HepG2 (cell line): ENCODE results near the gene SYNGAP1. TPM values are rescaled to one million over a fixed set of nuclear protein-coding genes. Genes with fewer than 3 reads are reported as not detected.

ENCODE experiments used
- FOXC1 ChIP-seq: sonication (generic); formaldehyde crosslinking; IDR thresholded peaks from 2 replicates; pipeline ENCODE4 v1.8.0; 2022; ENCODE audit warnings: mild to moderate bottlenecking, missing genetic modification reagents, borderline replicate concordance
- FOXP1 ChIP-seq, 2 experiments: fragments of 450-650 bp in 1 of 2; IDR thresholded peaks; 2 replicates each; pipeline ENCODE4 v1.6.1; 2017 to 2018; ENCODE audit warnings: antibody characterized with exemption in 1 of 2
- ISX ChIP-seq: sonication (generic); formaldehyde crosslinking; conservative IDR thresholded peaks from 2 replicates; pipeline ENCODE4 v1.5.0; 2020; ENCODE audit warnings: missing genetic modification reagents
- RFX3 ChIP-seq: IDR thresholded peaks from 2 replicates; pipeline ENCODE4 v1.6.1; 2016; ENCODE audit warnings: missing biosample characterization, missing genetic modification reagents
- RNF2 ChIP-seq: fragments of 450-650 bp; conservative IDR thresholded peaks from 2 replicates; pipeline ENCODE4 v1.6.1; 2016; ENCODE audit warnings: low read depth
- ZNF562 ChIP-seq: sonication (generic); formaldehyde crosslinking; IDR thresholded peaks from 2 replicates; pipeline ENCODE4 v1.8.0; 2022; ENCODE audit warnings: missing genetic modification reagents, borderline replicate concordance
- ZNF570 ChIP-seq: sonication (generic); formaldehyde crosslinking; IDR thresholded peaks from 2 replicates; pipeline ENCODE4 v1.4.0; 2020; ENCODE audit warnings: mild to moderate bottlenecking, missing genetic modification reagents, borderline replicate concordance
- polyA plus RNA-seq, 8 experiments: library from polyadenylated mRNA; depleted of rRNA in 3 of 8; stranded (reverse) in 7 of 8; unstranded in 1 of 8; fragments of >200 nt; fragmentation: Illumina TruSeq in 4 of 8; extraction: Trizol in 4 of 8; gene quantifications; 2 replicates each; pipeline versions ENCODE4 v1.2.1 to v1.2.3, GENCODE V29; 2011 to 2016; ENCODE audit warnings: low read depth in 4 of 8, missing spikeins in 1 of 8, mixed read lengths in 1 of 8; ENCODE audit not compliant: insufficient read depth in 1 of 8
- total RNA-seq, 5 experiments: library from RNA; depleted of rRNA; stranded (reverse); fragments of >200 nt; fragmentation: Illumina TruSeq; extraction: Trizol; gene quantifications; 2 replicates each; pipeline ENCODE4 v1.2.3, GENCODE V29; 2016; ENCODE audit warnings: low read depth in 1 of 5
- TF ChIP-seq, protein P1 (sequence below), 2 experiments: fragments of 450-650 bp in 1 of 2; sonication (generic) in 1 of 2; formaldehyde crosslinking in 1 of 2; IDR thresholded peaks; 2 replicates each; pipeline versions ENCODE4 v1.6.1 to v1.8.0; 2016 to 2022; ENCODE audit warnings: antibody characterized with exemption in 1 of 2, mild to moderate bottlenecking in 1 of 2, missing genetic modification reagents in 1 of 2
- TF ChIP-seq, protein P2 (sequence below): sonication (generic); formaldehyde crosslinking; IDR thresholded peaks from 2 replicates; pipeline ENCODE4 v1.4.0; 2020; ENCODE audit warnings: mild to moderate bottlenecking, missing genetic modification reagents
- TF ChIP-seq, protein P3 (sequence below): sonication (generic); formaldehyde crosslinking; IDR thresholded peaks from 2 replicates; pipeline ENCODE4 v1.8.0; 2022; ENCODE audit warnings: mild to moderate bottlenecking, missing genetic modification reagents; ENCODE audit not compliant: insufficient replicate concordance
- TF ChIP-seq, protein P4 (sequence below): sonication (generic); formaldehyde crosslinking; IDR thresholded peaks from 2 replicates; pipeline ENCODE4 v1.9.0; 2021; ENCODE audit warnings: missing genetic modification reagents, mild to moderate bottlenecking, borderline replicate concordance
- TF ChIP-seq, protein P5 (sequence below): sonication (generic); formaldehyde crosslinking; IDR thresholded peaks from 2 replicates; pipeline ENCODE4 v1.8.0; 2022; ENCODE audit warnings: mild to moderate bottlenecking, missing genetic modification reagents, moderate library complexity

The SYNGAP1 gene
- total and polyA plus RNA-seq, 2 of the 13 experiments (the other 11 are each of a cell fraction or from before 2014, with no cell fraction given) = 0.75 to 1.1 TPM

DNA sequence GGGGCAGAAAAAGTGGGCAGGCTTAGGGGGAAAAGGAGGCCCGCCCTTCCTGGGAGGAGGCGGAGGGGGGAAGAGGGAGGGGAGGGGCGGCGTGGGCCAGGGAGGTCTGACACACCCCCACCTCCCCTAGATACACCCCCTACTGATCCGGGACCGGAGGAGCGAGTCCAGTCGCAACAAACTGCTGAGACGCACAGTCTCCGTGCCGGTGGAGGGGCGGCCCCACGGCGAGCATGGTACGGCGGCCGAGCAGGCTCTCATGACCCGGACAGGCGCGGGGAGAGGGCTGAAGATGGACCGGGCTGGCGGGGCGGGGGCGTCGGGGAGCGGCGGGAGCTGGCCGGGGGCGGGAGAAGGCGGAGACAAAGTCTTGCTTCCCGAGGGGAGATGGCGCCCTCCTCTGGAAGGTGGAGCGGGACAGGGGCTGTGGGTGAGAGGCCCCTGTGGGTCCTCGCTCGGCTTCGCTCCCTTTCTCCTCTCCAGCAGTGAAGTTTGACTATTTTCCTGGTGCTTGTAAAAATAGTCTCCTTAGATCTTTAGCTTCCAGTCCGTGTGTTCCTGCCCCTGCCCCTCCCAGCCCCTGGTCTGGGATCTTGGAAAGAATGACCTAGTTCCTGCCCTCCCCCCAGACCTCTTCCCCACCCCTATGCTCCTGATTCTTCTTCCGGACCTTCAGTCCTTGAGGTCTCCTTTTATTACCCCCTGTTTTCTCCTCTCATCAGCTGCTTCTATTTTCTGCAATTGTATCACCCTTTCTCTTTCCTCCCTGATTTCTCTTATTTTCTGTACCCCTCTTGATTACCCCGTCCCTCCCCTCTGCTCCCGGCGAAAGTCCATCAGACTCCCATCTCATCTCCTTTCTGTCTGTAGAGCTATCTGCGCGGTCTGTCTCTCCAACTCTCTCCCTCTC is 6.1 kb downstream of the SYNGAP1 start (continued):
- no peak for TF ChIP-seq ISX (CRISPR knock-in tag)
- TF ChIP-seq, protein P1, sequence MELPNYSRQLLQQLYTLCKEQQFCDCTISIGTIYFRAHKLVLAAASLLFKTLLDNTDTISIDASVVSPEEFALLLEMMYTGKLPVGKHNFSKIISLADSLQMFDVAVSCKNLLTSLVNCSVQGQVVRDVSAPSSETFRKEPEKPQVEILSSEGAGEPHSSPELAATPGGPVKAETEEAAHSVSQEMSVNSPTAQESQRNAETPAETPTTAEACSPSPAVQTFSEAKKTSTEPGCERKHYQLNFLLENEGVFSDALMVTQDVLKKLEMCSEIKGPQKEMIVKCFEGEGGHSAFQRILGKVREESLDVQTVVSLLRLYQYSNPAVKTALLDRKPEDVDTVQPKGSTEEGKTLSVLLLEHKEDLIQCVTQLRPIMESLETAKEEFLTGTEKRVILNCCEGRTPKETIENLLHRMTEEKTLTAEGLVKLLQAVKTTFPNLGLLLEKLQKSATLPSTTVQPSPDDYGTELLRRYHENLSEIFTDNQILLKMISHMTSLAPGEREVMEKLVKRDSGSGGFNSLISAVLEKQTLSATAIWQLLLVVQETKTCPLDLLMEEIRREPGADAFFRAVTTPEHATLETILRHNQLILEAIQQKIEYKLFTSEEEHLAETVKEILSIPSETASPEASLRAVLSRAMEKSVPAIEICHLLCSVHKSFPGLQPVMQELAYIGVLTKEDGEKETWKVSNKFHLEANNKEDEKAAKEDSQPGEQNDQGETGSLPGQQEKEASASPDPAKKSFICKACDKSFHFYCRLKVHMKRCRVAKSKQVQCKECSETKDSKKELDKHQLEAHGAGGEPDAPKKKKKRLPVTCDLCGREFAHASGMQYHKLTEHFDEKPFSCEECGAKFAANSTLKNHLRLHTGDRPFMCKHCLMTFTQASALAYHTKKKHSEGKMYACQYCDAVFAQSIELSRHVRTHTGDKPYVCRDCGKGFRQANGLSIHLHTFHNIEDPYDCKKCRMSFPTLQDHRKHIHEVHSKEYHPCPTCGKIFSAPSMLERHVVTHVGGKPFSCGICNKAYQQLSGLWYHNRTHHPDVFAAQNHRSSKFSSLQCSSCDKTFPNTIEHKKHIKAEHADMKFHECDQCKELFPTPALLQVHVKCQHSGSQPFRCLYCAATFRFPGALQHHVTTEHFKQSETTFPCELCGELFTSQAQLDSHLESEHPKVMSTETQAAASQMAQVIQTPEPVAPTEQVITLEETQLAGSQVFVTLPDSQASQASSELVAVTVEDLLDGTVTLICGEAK (IDR thresholded peaks at IDR 0.05) = no peak
- TF ChIP-seq, protein P1 (CRISPR knock-in tag; IDR thresholded peaks at IDR 0.05) = 0 out of 2 replicates have a peak, but pooled peaks have one; percentile 26
- TF ChIP-seq, protein P2, sequence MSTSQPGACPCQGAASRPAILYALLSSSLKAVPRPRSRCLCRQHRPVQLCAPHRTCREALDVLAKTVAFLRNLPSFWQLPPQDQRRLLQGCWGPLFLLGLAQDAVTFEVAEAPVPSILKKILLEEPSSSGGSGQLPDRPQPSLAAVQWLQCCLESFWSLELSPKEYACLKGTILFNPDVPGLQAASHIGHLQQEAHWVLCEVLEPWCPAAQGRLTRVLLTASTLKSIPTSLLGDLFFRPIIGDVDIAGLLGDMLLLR (CRISPR knock-in tag) = 0 out of 2 replicates have a peak, but pooled peaks have one; percentile 26
- TF ChIP-seq FOXP1 (IDR thresholded peaks at IDR 0.05) = no peak
- TF ChIP-seq FOXP1 (CRISPR knock-in tag; IDR thresholded peaks at IDR 0.05) = no peak
- TF ChIP-seq FOXC1 (CRISPR knock-in tag) = no peak; the same call in 1 of the 2 replicates
- no peak for TF ChIP-seq ZNF562 (CRISPR knock-in tag)
- TF ChIP-seq, protein P3, sequence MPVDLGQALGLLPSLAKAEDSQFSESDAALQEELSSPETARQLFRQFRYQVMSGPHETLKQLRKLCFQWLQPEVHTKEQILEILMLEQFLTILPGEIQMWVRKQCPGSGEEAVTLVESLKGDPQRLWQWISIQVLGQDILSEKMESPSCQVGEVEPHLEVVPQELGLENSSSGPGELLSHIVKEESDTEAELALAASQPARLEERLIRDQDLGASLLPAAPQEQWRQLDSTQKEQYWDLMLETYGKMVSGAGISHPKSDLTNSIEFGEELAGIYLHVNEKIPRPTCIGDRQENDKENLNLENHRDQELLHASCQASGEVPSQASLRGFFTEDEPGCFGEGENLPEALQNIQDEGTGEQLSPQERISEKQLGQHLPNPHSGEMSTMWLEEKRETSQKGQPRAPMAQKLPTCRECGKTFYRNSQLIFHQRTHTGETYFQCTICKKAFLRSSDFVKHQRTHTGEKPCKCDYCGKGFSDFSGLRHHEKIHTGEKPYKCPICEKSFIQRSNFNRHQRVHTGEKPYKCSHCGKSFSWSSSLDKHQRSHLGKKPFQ (CRISPR knock-in tag) = no peak
- TF ChIP-seq, protein P4, sequence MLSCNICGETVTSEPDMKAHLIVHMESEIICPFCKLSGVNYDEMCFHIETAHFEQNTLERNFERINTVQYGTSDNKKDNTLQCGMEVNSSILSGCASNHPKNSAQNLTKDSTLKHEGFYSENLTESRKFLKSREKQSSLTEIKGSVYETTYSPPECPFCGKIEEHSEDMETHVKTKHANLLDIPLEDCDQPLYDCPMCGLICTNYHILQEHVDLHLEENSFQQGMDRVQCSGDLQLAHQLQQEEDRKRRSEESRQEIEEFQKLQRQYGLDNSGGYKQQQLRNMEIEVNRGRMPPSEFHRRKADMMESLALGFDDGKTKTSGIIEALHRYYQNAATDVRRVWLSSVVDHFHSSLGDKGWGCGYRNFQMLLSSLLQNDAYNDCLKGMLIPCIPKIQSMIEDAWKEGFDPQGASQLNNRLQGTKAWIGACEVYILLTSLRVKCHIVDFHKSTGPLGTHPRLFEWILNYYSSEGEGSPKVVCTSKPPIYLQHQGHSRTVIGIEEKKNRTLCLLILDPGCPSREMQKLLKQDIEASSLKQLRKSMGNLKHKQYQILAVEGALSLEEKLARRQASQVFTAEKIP = no peak
- TF ChIP-seq, protein P5, sequence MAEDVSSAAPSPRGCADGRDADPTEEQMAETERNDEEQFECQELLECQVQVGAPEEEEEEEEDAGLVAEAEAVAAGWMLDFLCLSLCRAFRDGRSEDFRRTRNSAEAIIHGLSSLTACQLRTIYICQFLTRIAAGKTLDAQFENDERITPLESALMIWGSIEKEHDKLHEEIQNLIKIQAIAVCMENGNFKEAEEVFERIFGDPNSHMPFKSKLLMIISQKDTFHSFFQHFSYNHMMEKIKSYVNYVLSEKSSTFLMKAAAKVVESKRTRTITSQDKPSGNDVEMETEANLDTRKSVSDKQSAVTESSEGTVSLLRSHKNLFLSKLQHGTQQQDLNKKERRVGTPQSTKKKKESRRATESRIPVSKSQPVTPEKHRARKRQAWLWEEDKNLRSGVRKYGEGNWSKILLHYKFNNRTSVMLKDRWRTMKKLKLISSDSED (CRISPR knock-in tag) = no peak
- TF ChIP-seq RFX3 (CRISPR knock-in tag) = peak; percentile 10; the same call in 1 of the 2 replicates
- no peak for TF ChIP-seq RNF2
- no peak for TF ChIP-seq ZNF570 (CRISPR knock-in tag)
